T-helper 9 cell (primary cell): Measurements from ENCODE around the gene CPT1B.

Source experiments
- DNase-seq: peaks from one replicate; pipeline ENCODE4 v3.0.0-alpha.2; 2020

Gene CPT1B

DNA sequence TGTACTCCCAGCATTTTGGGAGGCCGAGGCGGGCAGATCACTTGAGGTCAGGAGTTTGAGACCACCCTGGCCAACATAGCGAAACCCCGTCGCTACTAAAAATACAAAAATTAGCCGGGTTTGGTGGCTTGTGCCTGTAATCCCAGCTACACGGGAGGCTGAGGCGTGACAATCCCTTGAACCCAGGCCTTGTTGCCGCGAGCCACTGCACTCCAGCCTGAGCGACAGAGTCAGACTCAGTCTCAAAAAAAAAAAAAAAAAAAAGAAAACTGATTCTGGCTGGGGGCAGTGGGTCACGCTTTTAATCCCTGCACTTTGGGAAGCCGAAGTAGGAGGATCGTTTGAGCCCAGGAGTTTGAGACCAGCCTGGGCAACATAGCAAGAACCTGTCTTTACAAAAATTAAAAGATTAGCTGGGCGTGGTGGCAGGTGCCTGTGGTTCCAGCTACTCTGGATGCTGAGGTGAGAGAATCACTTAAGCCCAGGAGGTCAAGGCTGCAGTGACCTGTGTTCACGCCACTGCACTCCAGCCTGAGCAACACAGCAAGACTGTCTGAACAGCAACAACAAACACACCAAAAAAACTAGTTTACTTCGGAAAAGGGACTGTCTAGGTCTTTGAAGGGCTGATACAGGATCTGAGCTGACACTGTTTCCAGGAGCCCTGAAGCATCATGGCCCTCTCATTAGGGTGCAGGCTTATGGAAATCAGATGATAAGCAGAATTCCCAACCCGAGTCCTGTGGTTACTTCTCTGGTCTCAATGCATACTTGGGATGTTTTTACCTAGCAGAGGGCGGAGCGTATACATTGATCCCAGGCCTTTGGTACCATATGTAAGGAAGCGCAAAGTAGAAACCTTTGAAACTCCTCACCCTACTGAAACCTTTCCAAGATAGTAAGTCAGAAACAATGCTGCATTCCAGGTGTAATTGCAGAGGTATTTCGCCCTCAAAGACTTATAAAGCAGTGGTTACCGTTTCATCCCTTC, 6.2 kb upstream of the CPT1B start:
- no peak for DNase-seq

DNA sequence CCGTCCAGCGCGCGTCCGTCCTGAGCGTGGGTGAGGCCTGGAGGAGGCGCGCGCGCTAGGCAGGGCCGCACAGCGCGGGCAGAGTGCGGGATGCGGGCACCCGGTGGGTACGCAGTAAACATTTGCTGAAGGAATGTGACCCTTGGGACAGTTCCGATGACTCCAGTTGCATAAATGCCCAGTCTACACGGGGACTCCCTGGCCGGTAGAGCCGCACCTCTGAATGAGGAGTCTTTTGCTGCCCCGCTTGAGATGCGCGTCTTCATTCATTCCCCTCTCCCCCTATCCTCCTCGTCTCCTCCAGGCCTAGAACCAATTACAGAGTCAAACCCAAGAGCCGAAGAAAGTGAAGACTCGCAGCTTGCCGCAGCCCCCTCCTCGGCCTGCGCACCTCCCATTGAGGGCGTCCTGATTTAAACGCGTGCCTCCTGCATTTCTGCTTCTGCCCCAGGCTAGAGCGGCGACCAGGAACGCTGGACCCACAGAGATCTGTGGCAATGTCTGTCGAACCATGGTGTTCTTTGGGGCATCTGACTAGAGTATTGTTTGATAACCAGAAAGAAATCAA, 5.2 kb upstream of the CPT1B start:
- DNase-seq, result no peak

DNA sequence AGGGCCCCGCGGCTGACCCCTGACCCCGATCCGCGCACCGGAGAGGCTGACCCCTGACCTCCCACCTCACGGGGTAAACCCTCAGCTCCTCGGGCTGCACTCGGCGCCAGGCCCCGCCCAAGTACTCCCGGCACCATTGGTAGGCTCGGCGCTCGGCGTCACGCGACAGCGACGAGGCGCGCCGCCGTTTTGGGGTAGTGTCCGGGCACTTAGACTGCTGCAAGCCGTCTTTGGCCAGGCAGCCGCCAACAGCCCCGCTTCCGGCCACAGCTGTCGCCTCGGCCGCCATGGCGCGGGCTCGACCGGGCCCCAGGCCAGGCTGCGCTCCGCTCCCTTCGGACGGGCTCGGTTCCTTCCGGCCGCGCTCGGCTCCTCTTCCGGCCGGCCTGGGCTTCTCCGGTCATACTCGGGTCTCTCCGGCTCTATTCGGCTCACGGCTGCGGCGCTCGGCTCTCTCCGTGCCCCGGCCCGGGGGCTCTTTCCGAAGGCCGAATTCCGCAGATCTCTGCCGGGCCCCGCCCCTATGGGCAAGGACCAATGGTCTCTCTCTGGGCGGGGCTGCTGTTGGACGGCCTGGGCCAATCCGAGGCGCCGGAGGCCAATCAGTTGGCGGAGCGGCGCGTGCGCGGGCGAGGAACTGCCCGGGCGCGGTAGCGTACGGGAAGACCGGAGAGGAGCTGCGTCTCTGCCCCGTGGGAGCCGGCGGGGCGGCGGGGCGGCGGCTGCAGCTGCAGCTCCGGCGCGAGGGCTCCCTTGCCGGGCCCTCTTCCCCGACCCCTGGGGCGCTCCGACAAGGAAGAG, 4.5 kb upstream of the CPT1B start, which contains the start of gene CHKB:
CHKB (minus strand) TSS at position 357 of the 801 bp plus-strand sequence; CDS start at position 289, 68 bp downstream.
- DNase-seq, result peak; percentile 97

DNA sequence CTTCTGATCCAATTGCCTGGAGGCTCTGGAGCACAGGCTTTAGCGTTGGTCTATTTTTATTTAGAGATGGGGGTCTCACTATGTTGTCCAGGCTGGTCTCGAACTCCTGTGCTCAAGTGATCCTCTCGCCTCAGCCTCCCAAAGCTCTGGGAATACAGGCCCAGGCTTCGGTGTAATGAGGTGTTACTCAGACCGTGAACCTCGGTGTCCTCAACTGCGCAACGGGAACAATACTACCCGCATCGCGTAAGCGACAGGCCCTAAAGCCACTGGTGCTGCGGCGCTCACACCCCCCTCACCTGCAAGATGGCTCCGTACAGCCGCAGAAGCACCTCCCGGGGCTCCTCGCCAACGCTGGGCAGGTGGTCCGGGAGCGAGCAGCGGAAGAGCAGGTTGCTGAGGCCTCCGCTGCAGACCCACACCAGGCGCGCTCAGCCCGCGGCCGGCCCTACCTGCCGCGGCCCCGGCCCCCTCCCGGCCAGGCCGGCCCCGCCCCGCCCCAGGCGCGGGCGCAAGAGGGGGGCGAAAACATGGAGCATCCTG, 3.8 kb upstream of the CPT1B start:
- peak; percentile 23 for DNase-seq

DNA sequence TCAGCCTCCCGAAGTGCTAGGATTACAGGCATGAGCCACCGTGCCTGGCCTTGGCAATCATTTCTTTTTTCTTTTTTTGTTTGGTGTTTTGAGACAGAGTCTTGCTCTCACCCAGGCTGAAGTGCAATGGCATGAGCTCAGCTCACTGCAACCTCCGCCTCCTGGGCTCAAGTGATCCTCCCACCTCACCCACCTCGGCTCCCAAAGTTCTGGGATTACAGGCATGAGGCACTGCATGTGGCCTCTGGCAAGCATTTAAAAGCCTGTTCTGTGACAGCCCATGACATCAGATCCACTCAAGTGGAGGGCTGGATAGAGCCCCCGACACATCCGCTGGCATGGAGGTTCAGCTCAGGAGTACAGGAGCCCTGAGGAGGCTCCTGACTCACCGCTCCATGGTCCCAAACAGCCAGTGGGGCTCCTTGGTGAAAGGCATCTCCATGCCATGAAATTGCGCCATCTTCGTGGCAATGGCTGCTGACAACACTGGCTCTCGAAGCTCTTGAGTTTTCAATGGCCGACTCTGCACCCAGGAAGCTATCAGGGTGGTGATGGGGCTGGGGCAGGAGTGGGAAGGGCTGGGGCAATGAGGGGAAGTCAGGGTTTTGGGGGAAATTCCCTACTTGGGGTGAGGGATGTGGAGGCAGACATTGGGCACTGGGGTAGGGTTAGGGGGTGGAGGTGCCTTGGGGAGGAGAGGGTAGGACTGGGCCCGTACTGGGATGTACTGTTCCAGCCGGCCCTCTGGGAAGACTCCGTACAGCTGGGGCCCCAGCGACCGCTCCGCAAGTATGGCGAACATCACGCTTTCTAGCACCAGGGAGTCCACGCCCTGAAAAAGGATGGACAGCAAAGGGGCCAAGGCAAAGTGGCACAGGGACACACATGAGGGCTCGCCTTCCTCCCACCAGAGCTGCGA, 3.1 kb upstream of the CPT1B start:
- no peak for DNase-seq

DNA sequence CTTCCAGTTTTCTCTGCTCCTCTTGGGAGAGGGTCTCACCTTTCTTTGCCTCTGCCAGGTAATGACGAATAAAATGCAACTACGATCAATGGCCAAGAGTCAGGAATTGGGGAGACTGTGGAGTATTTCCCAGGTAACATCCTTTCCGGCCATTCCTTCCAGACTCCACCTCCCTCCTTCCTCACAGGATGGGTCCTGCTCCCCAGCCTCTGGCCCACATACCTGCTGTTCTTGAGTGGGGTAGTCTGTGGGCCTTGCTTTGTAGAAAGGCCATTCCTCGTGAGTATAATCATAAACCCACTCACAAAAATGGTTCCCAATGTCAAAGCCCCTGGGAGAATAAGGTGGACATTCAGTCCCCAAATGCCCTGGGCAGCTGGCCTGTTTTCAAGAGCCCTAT, 1.5 kb upstream of the CPT1B start:
- no peak for DNase-seq

DNA sequence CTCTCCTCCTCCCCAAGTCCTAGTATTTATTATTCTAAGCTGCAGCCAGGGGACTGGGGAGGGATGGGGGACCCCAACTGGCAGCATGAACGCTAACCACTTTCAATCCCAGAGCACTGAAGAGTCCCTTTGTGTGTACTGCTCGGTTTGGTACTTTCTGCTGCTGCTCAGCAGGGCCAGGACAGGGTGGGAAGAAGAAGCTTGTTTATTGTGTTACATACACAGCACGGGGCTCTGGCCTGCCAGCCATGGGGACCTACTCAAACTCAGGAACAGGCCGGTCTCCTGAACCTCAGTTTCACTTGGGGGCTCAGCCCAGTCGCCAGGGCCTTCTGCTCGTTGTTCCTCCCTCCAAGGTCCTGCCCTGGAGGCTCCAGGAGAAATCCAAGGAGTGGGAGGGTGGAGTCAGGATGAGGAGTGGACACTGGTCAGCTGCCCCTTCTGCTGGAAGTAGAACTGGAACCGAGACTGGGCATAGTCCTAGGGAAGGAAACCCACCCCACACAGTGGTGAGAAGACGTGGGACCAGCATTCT, 616 bp upstream of the CPT1B start:
- no peak for DNase-seq

DNA sequence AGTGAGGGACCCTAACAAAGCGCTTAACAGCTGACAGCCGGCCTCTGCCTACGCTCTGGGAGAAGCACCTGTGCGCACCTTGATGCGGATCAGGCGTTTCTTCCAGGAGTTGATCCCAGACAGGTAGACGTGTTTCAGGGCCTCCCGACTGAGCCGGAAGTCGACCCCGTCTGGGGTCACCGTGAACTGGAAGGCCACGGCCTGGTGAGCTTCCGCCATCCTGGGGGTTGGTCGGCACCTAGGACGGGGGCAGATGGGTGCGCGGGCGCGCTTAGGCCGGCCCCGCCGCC, 585 bp downstream of the CPT1B start:
- DNase-seq, result no peak

DNA sequence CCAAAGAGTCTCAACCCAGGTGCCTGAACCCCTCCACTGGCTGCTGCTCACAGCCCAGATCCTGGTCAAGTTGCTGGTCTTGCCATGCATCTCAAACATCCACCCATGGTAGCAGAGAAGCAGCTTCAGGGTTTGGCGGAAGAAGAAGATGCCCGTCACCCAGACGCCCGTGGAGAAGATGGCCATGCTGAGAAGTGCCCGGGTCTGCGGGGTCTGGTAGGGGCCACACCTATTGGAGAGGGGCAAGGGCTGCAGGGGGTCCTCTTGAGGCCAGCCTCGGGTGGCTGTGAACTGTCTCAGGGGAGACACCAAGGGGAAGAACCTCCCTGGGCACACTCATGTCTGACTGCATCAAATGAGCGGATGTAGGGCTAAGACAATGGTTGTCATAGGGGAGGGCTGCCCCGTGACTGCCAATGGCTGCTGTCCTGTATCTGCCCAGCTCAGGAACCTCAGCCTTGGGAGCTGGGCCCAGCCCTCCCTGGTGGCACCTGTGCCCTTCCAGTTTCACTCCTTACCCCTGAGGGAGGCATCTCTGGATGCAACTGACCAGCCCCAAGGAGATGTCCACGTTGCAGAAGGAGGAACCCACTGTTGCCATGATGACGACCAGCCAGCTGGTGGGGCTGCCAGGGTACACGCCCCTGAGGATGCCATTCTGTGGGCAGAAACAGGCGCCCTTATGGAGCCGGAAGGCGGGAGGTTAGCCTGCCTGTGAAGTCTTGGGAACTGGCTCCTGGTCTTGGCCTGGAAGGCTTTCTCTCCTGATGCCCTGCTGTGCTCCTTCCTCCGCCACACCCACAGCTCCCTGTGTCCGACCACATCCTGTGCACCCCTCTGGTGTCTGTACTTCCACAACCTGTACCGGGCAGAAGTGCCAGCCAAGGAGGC, 1.2 kb downstream of the CPT1B start:
- DNase-seq, result no peak

DNA sequence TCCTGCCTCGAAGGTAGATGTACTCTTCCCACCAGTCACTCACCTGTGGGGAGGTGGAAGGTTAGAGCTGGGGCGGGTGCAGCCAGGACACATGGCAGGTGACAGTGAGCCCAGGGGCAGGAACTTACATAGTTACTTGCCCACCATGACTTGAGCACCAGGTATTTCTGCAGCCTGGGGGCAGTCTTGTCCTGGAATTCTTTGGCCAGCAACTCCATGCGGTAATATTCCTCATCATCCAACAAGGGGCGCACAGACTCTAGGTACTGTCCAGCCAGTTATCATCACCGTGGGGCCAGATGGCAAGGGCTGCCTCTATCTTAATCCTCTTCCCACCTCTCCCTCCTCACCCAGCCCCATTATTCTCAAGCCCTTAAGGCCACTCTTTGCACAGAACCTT, 2.2 kb downstream of the CPT1B start:
- DNase-seq, result no peak

DNA sequence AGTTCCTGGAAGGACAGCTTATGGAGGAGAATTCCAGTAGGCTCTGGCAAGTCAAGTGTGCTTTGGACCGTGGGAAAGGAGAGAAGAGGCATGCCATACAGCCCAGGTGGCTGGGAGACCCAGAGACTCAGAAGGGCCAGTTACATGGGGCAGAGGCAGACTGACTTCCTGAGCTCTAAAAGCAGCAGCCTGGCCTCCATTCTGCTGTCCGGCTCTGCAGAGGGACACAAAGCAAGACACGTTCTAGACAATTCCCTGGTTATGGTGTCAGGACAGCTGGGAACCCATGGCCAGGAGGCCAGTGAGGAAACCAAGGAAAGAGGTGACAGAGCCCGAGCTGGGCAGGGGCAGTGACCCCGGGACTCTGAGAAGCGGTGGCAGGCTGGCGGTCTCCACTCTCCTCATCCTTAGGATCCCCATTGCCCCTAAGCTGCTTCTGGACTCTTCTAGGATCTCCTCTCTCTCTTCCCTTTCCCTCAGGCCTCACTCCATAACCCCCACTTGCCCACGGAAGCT, 2.7 kb downstream of the CPT1B start:
- DNase-seq, result no peak

DNA sequence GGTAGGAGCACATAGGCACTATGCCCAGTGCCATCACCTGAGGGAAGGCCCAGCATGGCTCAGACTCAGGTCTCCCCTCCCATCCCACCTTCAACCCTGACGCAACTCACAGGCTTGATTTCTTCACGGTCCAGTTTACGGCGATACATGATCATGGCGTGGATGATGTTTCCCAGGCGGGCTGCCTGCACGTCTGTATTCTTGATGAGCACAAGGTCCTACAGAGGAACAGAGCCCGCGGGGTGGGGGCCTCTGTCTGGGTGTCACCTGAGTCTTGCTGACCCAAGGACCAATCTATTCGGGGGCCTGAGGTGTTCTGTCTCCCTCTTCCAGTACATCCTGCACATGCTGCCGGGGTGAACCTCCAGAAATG, 3.9 kb downstream of the CPT1B start:
- DNase-seq, result no peak

DNA sequence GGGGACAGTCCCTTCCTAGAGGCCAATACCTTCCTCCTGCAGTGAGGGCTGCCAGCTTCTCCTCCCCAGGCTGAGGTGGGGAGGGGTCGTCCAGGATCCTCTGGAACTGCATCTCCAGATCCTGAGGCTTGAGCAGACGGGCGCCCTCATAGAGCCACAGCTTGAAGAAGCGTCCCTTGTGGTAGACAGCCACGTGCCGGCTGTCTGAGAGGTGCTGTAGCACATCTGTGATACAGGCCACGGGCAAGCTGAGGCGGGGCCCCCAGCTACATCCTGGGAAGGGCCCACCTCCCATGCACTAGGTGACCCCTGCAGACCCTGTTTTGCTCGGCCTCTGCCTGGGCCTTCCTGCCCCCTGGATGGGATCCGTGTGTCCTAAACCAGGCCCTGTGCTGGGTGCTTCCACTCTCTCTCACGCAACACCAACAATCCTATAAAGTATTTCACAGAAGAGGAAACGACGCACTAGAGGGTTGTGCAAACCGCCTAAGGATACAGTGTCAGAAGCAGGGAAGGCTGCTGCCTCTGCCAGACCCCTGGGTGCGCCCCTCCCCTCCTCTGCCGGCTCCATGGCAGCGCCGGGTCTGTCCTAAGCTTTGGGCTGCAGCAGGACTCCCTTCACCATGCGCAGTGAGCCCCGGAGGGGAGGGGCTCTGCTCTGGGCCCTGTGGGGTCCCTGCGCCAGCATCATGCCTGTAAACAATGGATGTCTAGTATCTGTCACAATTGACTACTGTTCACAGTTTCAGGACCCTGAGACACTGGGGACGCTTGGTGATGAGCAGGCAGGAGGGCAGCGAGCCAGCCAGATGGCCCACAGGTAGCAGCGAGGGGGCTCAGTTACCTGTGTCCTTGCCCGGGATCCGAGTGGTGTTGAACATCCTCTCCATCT, 4.5 kb downstream of the CPT1B start:
- DNase-seq, result no peak

DNA sequence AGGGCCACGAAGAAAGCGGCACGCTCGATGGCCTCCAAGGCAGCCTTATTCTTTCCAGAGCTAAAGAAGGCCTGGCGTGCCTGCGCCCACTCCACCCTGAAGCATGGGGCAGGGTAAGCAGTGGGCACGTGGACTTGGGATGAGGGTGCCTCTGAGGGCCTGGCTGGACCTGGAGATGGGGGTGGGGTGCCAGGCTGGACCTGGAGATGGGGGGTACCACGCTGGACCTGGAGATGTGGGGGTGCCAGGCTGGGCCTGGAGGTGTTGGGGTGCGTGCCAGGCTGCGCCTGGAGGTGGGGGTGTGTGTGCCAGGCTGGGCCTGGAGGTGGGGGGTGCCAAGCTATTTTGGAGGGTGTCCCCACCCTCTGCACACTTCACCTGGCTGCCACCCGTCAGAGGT, 5.3 kb downstream of the CPT1B start:
- DNase-seq, result no peak

DNA sequence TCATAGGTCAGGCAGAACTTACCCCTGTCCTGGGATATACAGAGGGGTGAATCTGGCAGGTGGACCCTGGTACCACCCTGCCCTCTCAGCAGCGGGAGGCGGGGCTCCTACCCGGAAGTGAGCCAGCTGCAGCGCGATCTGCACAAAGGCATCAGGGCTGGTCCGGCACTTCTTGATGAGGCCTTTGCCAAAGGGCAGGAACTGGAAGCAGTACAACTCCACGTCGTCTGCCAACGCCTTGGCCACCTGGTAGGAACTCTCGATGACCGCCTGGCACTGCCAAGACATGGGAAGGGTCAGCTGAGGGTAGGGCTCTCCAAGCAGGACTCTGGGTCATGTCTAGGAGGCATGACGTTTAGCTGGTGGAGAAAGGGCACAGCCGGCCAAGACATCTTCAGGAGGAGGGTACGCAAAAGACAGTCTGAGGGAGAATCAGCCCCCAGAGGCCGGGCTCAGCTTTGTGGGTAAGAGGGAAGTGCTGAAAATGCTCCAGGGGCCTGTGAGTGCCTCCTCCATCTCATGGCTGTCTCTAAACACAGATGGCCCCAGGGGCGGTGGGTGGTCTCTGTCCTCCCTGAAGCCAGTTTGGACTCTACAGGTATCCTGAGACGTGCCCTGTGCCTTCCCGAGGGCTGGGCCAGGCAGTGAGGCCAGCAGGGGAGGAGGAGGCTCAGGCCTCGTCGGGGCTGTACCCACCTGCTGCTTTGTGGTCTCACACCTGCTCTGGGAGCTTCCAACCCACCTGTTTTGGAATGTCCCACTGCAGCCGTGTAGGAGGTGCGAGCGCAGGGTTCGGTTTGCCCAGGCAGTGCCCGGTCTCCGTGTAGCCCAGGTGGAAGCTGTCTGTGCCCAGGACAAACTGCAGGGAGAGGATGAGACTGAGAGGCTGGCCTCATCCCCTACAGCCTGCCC, 6.7 kb downstream of the CPT1B start:
- no peak for DNase-seq

DNA sequence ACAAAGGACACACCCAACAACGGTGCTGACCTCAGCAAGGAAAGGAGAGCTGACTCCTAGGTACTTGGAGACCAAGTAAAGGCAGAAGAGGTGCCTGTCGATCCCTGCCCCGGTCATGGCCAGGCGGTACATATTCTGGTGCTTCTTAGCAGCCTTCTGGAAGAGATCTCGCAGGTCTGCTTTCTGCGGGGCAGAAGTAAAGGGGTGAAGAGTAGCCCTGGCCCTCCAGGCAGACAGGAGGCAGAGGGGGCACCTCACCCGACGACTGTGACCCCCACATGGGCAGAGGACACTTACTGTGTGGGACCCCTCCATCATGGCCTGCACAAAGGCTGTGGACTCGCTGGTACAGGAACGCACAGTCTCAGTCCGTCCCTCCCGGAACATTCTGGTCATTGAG, 7.4 kb downstream of the CPT1B start:
- no peak for DNase-seq

DNA sequence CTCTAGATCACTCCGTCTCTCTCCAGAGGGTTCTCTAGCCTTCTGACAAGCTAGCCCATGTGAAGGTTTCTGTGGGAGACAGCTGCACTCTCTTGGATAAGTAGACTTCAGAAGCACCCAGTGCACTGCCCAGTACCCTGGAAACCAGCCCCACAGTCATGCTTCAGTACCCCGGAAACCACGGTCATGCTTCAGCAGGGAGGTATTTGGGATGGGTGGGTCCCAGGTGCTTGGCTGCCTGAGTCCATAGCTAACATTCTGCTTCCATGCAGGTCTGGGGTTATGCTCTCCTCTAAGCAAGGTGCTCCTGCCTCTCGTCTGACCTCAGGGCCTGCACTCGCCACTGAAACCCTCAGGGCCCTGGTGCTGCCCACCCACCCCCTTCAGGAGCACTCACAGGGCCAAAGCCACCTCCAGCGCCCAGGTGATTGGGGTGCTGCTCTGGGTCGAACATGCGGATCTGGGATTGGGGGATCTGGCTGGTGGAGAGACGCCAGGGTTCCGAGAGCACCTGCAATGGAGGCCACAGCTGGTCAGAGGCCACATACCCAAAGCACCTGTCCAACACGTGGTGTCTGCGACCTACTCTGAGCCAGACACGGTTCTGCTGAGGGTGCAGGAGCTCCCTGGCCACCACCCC, 8.2 kb downstream of the CPT1B start:
- no peak for DNase-seq

DNA sequence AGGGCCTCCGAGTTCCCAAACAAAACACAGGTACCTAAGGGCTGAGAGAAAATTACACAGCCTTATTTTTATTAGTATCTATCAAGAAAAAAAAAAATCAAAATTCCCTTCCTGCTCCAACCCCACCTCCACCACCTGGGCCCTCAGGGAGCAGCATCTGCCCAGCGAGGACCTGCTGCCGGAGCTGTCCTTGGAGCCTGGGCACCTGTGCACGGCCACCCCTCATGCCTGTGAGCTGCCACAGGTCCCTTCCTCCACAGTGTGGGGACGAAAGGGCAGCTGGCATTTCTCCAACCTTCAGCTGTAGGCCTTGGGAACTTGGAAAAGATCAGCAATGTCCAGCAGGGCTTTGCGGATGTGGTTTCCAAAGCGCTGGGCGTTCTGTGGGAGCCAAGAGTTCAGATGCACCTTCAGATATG, 9.2 kb downstream of the CPT1B start:
- DNase-seq, result no peak
